IMR-90 (cell line): ENCODE results near the gene POLR1A. TPM values are rescaled to one million over a fixed set of nuclear protein-coding genes. Genes with fewer than 3 reads are reported as not detected.

Experiments used
- MXI1 ChIP-seq: IDR thresholded peaks from 2 replicates; pipeline ENCODE4 v1.6.1; 2012; ENCODE audit warnings: low read depth, mild to moderate bottlenecking, low read length, moderate library complexity, borderline replicate concordance
- polyA plus RNA-seq, 3 experiments: library from polyadenylated mRNA; depleted of rRNA; stranded (reverse); fragments of >200 nt; gene quantifications; 2 replicates each; pipeline ENCODE4 v1.2.3, GENCODE V29; 2012; ENCODE audit warnings: low replicate concordance in 1 of 3
- total RNA-seq: library from RNA; depleted of rRNA; stranded (reverse); fragments of >200 nt; gene quantifications from 2 replicates; pipeline ENCODE4 v1.2.3, GENCODE V29; 2012
- TF ChIP-seq, protein P1 (sequence below): conservative IDR thresholded peaks from 2 replicates; pipeline ENCODE4 v1.5.1; 2012; ENCODE audit warnings: mild to moderate bottlenecking, low read depth, low read length, improper control_type of control experiment

The POLR1A gene
- total and polyA plus RNA-seq, 2 of the 4 experiments (the other 2 are of a cell fraction) = 7.6 to 27.4 TPM

- TF ChIP-seq, protein P1, sequence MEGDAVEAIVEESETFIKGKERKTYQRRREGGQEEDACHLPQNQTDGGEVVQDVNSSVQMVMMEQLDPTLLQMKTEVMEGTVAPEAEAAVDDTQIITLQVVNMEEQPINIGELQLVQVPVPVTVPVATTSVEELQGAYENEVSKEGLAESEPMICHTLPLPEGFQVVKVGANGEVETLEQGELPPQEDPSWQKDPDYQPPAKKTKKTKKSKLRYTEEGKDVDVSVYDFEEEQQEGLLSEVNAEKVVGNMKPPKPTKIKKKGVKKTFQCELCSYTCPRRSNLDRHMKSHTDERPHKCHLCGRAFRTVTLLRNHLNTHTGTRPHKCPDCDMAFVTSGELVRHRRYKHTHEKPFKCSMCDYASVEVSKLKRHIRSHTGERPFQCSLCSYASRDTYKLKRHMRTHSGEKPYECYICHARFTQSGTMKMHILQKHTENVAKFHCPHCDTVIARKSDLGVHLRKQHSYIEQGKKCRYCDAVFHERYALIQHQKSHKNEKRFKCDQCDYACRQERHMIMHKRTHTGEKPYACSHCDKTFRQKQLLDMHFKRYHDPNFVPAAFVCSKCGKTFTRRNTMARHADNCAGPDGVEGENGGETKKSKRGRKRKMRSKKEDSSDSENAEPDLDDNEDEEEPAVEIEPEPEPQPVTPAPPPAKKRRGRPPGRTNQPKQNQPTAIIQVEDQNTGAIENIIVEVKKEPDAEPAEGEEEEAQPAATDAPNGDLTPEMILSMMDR = no peak
- TF ChIP-seq MXI1 = no peak
These were observed 106.4 kb downstream of the POLR1A start (continued) for GRCh38 chr2:85999061-85999831.
